ENCODE measurements around the gene HS6ST1. TPM values are rescaled to one million over a fixed set of nuclear protein-coding genes. Genes with fewer than 3 reads are reported as not detected.

Gene HS6ST1
- total RNA-seq, 3 donors from 2014 or later = 15.7 to 38.6 (median 29.8) TPM

- no peak for TF ChIP-seq POLR2AphosphoS5 (IDR thresholded peaks at IDR 0.05)
- no peak for TF ChIP-seq POLR2A (IDR thresholded peaks at IDR 0.05)
- TF ChIP-seq CTCF (IDR thresholded peaks at IDR 0.05) = no peak
- DNase-seq (ENCODE audit: low spot score in 2 of 2) = no peak
- no peaks in the 10 kb centered on the region for H3K27me3 ChIP-seq
- no peak overlapping the region for H3K4me3 ChIP-seq
- intact Hi-C loops (cut with DNase I; ENCODE audit: low total_unique reads) = no loop called here
- H3K4me1 ChIP-seq = no peaks in the 10 kb centered on the region
- no peak overlapping the region for H3K27ac ChIP-seq
- H3K36me3 ChIP-seq = no peaks in the 10 kb centered on the region
- no peaks in the 10 kb centered on the region for H3K9me3 ChIP-seq
Observed at GRCh38 chr2:128237081-128237534, 81.6 kb downstream of the HS6ST1 start.

DNA sequence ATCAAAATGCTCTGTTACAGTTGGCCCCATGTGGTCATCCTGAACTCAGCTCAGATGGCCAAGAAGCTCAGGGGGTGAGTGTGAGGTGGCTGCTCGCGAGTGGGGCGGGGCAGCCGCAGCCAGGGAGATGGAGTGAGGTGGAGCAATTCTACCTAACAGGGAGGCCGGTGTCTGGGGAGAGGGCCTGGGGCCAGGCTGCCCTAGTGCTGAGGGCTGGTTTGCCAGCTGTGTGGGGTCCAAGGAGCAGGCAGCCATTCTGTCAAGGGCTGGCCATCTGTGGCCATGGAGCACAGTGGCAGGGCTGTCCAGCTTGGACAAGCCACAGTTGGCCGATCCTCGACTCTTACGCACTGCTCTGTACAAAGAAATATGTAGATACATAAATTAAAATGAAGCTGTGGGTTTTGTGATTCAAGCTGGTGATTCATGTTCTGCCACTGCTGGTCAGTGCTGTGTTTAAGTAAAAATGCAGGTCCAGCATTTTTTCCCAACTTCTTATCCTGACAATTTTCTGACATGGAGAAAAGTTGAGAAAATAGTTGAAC lies 82.1 kb downstream of the HS6ST1 start:
- Histone ChIP-seq H3K27ac (no peak overlapping the region), H3K27me3 (no peaks in the 10 kb centered on the region), H3K4me3 (no peak overlapping the region), H3K9me3 (no peaks in the 10 kb centered on the region), H3K4me1 (no peaks in the 10 kb centered on the region), H3K36me3 (no peaks in the 10 kb centered on the region)
- TF ChIP-seq CTCF (IDR thresholded peaks at IDR 0.05) = no peak
- TF ChIP-seq POLR2AphosphoS5 (IDR thresholded peaks at IDR 0.05) = no peak
- TF ChIP-seq POLR2A (IDR thresholded peaks at IDR 0.05) = no peak
- no peak for DNase-seq (ENCODE audit: low spot score in 2 of 2)
- intact Hi-C loops (cut with DNase I; ENCODE audit: low total_unique reads) = no loop called here

GRCh38 chr2:128235581-128235980 lies 83.1 kb downstream of the HS6ST1 start:
- no peak overlapping the region for H3K27ac ChIP-seq
- no peak overlapping the region for H3K4me3 ChIP-seq
- DNase-seq (ENCODE audit: low spot score in 2 of 2) = no peak
- intact Hi-C loops (cut with DNase I; ENCODE audit: low total_unique reads) = no loop called here
- no peaks in the 10 kb centered on the region for H3K4me1 ChIP-seq
- TF ChIP-seq POLR2AphosphoS5 (IDR thresholded peaks at IDR 0.05) = no peak
- no peak for TF ChIP-seq POLR2A (IDR thresholded peaks at IDR 0.05)
- TF ChIP-seq CTCF (IDR thresholded peaks at IDR 0.05) = no peak
- H3K9me3 ChIP-seq = no peaks in the 10 kb centered on the region
- H3K36me3 ChIP-seq = no peaks in the 10 kb centered on the region
- H3K27me3 ChIP-seq = no peaks in the 10 kb centered on the region

GRCh38 chr2:128234613-128235012 lies 84.1 kb downstream of the HS6ST1 start:
- no peak for DNase-seq (ENCODE audit: low spot score in 2 of 2)
- intact Hi-C loops (cut with DNase I; ENCODE audit: low total_unique reads) = no loop called here

More at GRCh38 chr2:128234613-128235012, 84.1 kb downstream of the HS6ST1 start:
- H3K36me3 ChIP-seq = no peaks in the 10 kb centered on the region
- no peaks in the 10 kb centered on the region for H3K9me3 ChIP-seq
- H3K27me3 ChIP-seq = no peaks in the 10 kb centered on the region
- no peak overlapping the region for H3K27ac ChIP-seq
- no peak overlapping the region for H3K4me3 ChIP-seq
- no peaks in the 10 kb centered on the region for H3K4me1 ChIP-seq
- no peak for TF ChIP-seq POLR2A (IDR thresholded peaks at IDR 0.05)
- TF ChIP-seq POLR2AphosphoS5 (IDR thresholded peaks at IDR 0.05) = no peak
- no peak for TF ChIP-seq CTCF (IDR thresholded peaks at IDR 0.05)
